GM18520 (cell line): ENCODE data around the gene ATP10B.

ENCODE experiments used
- ATAC-seq: cut with Tn5 transposase; IDR thresholded peaks from one replicate; pipeline ENCODE4 v1.9.1; 2021; ENCODE audit not compliant: unreplicated experiment

ATP10B gene

DNA sequence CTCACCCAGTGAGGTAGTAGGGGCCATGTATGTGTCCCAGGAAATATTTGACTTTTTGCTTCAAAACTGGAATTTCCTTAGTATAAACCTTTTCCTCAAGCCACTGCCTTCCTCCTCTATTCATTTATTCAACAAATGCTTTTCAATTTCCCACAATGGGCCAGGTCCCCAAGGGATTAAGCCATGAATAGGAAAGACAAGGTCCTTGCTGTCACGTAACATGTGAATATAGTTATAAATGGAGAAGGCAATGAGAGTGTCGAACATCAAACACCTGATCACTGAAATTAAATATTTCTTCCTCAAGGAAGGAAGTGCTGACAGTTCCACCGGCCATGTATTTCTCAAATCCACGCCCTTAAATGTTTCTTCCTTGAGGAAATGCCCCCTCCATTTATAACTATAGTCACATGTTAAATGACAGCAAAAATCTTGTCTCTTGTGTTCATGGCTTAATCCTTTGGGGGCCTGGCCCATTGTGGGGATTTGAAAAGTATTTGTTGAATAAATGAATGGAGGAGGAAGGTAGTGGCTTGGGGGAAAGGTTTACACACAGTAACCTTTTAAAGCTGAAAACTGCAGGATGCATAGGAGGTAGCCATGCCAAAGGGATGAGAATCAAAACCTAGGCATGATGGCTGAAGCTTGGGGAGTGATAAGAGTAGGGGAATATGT, 284.8 kb downstream of the ATP10B start:
- no peak for ATAC-seq

DNA sequence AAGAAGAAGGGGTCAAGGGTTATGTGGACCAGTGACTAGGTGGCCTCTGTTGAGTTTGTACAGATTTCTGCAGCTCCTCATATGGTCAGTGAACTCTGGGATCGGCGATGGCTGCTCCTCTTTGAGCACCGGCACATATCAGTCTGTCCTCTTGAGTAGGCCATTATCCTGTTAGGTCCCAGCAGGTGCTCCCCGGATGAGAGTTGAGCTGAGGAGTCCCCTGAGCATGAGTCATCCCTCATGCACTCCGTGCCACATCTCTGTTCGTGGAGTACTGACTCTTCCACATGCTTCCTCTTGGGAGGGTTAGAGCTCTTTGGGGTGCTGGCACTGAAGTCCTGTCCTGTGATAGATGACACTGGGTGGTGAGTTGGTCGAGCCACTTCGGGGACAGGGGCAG, 286.6 kb downstream of the ATP10B start:
- no peak for ATAC-seq

DNA sequence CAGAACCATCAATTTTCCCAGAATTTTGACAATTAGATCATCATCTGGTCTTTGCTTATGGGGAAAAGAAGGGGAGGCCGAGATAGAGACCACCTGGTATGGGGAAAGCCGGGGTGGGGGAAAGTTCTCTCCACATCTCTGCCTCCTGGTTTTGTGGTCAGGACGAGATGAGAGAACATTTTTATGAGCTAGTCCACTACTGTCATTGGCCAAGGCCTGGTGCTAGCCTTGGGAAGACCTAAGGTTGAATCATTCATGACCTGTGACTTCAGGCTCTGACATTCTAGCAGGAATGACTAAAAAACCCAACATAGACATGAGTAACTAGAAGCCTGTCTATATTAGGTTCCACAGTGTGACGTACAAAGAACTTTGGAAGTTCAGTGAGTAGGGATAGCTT, 295.2 kb downstream of the ATP10B start:
- no peak for ATAC-seq

DNA sequence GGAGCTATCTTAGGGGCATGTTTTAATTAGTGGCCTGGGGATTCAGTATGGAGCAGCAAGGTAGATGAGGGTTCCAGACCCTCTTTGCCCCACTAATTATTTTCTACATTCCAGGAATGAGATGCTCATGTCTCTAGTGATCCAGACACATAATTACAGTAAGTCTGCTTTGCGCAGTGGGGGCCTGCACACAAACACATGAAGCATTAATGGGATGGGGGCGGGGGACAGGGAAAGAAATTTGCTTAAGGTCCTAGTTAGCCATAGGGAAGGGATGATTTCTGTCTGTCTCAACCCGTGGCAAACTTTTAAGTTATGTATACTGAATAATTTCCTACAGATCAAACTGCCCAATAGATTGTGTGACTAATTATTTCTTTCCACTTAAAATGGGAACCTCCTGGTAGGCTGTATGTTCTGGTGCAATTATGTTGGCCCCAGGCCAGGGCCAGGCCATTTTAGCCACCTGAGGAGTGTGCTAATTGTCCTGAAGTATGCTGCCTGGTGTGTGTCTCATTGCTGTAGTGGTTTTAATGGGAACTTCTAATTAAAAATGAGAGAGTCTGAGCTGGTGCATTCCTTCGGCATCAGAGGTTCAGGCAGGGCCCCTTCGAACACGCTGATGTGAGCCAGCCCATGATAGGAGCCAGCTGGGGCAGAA, 295.9 kb downstream of the ATP10B start:
- ATAC-seq = no peak

DNA sequence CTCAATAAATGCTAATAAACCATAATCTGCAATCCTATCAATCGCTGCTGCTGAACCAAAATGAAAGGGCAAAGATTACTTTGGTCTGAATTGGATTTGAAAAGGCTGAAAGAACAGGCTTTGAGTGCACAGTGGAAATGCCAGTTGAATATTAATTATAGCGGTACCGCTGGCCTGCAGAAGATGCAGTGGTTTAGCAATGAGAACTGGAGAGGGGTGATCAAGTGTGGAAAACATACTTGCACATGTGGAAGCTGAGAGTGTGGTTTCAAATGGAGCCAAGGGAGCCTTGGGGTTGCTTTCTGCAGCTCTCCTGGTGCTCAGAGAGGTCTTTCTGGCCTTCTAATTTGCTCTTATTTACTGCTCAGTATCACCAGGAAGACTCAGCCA, 296.4 kb downstream of the ATP10B start:
- ATAC-seq = no peak

DNA sequence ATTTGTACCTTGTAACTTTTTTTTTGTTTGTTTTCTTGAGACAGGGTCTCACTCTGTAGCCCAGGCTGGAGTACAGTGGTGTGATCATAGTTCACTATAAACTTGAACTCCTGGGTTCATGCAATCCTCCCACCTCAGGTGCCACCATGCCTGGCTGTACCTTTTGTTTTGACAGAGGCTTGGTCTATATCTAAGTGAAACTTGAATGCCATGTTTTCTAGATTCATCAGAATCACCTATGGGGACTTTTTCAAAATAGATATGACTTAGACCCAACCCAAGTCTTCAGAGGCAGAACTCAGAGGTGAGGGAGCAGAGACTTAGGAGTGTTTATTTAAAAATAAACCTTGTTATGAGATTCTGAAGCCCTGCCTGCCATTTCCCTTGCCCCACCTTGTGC, 301.9 kb downstream of the ATP10B start:
- ATAC-seq = no peak

DNA sequence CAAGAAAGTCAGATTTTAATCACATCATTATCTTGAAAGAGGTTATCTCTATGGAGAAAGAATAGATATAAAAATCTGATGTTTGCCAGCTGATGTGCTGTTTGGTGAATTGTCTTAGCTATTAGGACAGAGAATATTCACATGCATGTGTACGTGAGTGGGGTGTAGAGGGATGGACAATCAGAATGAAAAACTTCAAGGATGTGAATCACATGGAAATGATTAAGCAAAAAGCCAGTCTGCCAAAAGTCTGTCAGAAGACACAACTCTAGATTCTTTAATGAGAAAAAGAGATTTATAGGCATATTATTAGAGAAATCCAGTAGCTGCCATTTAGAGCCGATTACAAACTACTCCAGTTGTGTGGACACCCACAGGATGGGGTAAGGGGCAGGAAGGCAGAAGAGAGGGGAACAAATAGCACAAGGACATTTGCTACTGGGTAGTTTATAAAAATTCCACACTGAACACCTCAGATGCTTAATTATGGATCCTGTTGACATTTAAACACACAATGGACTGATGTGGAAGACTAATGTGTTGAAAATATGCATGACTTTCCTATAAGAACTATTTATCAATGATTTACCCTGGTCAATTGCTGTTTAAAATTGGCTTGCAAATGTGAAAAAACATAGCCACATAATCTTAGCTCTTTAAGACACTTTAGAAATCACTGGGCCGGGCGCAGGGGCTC, 302.9 kb downstream of the ATP10B start:
- no peak for ATAC-seq

DNA sequence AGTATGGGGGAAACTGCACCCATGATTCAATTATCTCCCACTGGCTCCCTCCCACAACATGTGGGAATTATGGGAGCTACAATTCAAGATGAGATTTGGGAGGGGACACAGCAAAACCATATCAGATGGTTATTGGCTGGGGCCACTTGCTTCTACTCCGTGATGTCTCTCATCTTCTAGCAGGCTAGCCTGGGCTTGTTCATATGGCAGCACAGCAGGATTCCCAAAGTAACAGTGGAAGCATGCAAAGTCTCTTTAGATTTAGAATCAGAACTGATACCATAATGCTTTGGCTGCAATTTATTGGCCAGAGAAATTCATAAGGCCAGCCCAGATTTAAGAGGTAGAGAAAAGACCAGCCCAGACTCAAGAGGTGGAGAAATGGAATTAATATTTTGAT, 304.1 kb downstream of the ATP10B start:
- ATAC-seq = no peak

DNA sequence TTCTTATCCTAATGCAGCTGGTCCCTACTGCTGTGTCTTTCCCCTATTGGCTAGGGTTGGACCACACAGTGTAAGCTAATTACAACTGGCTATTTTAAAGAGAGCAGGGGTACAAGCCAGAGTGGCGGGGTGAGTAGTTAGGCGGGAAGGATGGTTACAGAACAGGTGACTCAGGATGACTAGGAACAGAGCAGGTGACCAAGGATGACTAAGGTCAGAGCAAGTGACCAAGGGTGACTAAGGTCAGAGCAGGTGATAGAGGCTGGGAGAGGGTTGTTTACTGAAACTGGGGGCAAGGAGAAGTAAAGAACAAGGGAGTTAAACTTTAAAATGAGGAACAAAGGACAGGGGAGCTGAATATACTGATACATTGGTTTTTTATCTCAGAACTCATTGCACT, 304.9 kb downstream of the ATP10B start:
- ATAC-seq = no peak

DNA sequence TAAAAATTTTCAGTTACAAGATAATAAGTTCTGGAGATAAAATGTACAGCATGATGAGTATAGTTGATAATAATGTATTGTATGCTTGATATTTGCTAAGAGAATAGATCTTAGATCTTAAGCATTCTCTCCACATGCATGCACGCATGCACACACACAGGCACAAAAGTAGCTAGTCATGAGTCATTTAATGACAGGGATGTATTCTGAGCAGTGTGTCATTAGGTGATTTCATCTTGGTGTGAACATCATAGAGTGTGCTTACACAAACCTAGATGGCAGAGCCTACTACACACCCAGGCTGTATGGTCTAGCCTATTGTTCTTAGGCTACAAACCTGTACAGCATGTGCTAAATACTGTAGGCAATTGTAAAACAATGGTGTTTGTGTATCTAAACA, 306.2 kb downstream of the ATP10B start:
- ATAC-seq = peak; percentile 46

DNA sequence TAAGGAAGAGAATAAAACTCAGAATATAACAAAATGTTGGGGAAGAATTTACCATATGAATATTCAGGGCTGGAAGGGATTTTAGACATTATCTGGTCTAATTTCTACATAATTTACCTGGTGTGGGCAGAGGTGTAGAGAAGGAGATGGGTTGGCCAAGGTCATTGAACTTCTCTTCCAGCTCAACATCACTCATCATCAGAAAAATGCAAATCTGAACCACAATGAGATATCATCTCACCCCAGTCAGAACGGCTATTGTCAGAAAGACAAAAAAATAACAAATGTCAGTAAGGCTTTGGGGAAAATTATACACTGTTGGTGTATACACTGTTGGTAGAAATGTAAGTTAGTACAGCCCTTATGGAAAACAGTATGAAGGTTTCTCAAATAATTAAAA, 308.6 kb downstream of the ATP10B start:
- no peak for ATAC-seq

DNA sequence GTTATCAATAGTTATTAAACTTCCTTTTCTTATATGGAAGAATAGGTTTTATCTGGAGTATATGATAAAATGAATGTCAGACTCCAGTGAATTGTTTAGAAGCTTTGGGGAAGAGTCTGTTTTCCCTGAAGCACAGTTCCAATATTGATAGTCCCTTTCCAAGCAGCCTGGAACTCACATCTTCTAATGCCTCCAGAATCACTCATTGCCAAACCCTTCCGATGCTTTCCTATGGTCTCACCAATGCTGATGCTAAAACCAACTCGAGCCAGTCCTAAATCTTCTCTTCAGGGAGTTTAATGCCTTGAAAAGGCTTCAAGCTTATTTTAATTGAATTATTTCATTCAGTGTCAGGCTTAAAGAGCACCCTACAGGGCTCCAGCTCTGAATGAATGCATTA, 309.2 kb downstream of the ATP10B start:
- ATAC-seq = no peak

DNA sequence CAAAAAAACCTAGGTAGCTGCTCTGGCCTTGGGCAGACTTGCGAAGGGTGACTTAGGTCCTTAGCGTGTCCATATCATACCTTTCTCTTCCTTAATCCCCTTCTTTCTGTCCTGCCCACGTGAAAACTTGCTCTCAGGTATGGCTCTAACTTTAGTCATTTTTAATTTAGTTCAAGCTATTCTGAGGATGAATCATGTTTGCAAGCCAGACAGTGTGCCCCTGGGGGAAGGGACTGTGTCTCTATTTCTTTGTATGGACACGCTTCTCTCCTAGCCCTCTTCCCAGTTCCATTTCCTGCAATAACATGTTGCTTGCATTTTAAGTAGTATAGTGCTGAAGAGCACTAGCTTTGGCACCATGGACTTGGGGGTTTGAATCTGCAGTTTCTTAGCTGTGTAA, 309.7 kb downstream of the ATP10B start:
- ATAC-seq = no peak

DNA sequence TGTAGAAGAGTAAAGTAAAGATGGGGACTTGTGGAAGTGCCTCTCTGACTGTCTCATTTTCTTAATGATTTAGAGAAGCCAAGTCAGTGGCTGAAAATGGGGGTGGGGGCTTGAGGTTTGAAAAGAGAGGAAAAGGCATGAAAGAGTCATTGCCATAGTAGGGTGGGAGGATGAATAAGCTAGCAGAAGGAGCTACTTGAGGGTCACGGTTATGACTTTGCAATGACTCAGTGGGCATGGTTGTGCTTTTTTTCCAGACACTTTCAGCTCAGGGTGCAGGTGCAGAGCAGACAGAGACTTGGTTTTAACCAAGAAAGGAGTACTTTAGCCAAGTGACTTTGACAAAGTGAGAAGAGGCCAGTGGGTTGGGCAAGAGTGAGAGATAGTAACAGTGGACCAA, 312.6 kb downstream of the ATP10B start:
- ATAC-seq = no peak

DNA sequence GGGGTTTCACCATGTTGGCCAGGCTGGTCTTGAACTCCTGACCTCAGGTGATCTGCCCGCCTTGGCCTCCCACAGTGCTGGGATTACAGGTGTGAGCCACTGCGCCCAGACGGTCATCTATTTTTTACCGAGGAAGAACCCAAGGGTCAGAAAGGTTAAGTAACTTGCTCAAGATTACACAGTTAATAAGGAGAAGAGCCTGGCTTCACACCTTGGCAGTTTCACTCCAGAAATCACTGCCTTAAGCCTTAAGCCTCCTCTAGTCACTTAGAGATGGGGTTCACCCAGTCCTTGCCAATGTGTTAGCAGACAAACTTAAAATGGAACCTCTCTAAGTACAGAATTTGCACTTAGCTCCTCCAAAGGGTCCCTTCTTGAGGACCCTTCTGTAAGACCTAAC, 314.1 kb downstream of the ATP10B start:
- ATAC-seq = peak; percentile 97

DNA sequence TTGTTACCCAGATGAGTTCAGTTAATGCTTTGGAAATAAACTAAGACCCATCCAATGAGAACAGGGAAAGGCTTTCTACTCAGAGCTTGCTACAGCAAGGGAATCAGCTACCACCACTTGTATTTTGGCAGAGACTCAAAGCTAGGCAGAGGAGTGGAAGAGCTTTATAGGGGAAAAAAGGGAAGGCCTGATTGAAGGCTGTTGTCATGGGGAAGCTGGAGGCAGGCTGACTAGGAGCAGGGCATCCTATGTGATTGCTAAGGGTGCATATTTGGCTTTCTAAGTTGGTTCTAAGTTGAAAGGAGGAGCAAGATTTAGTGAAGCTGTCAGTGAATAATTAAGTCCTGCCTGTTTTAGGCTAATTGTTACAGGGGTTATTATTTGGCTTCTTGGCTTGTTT, 314.9 kb downstream of the ATP10B start:
- no peak for ATAC-seq

DNA sequence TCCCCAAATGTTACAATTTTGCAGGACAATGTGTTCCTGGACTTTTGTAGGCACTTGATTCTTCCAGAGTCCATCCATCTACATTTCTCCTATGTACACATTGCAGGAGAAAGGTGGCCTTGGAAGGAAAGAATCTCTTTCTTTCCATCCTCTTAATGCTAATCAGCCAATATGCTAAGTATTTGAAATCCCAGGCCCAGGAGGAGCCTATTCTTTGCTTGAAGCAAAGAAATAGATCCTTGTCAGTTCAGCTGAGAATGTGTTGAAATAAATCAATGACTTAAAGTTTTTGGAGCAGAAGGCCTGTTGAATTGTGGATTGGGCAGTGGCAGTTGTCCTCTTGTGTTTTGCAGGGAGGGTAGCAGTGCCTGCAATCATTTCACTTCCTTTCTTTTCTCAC, 317.1 kb downstream of the ATP10B start:
- no peak for ATAC-seq

DNA sequence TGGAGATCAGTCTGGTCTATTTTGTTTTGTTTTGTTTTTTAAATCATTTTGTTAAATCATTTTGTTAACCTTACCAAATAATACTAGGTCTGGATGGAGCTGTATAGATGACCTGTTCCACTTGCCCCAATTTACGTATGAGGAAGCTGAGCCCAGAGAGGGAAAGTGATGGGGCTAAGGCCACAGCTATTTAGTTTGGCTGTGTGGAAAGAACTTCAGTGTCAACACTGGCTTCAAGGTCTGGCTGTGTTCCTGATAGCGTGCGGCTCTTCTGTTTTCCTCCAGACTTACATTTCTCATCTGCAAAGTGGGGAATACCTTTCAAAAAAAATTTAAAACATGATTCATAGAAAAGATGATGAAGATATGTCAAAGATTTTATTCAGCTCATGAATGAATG, 317.9 kb downstream of the ATP10B start:
- no peak for ATAC-seq

DNA sequence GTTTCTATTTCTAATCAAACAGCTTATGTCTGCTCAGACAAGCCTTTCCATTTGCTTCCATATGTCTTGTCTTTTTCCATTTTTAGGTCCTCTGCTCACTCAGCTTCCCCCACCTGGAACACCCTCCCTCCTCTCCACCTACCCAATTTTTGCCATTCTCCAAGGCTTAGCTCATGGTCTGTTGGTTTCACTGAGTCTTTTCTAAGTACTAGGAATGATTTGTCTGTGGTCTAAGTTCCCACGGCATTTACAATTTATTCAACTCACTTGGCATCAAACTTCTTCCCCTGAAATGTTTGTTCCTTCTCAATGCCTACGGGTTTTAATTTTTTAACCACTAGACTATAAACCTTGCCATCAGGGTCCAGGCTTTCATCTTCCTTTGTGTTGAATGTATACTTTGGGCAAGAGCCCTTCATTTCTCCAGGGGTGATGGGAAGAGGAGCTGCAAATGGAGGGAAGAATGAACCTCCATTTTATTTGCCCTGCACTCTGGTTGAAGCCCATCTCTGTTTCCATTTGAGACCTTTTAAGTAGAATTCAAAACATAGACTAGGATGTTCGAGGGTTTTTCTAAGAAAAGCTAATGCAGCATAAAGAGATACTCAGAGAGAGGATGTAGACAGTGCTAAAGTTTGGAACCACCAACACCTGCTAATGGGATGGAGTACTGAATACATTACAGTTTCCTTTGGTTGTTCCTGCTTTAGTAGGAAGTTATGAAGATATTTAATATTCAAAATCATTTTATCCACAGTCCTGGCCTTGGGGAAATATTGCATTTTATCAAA, 326.3 kb downstream of the ATP10B start:
- no peak for ATAC-seq

DNA sequence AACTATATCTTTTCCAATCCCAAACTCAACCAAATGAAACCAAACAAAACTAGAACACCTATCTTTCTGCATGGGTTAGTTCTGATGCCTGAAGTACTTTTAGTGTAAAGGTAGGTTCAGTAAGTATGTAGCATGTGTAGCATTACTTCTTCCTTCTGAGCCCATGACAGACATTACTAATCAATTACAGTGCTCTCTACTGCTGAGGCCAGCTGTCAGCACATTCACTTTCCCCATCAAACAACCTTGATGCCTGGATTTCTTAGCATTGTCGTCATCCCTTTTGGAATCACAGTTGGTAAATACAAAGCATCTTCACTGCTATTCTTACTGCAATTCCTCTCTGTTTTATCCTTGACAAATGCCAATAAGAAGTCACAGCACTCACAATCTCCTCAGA, 327.2 kb downstream of the ATP10B start:
- no peak for ATAC-seq

DNA sequence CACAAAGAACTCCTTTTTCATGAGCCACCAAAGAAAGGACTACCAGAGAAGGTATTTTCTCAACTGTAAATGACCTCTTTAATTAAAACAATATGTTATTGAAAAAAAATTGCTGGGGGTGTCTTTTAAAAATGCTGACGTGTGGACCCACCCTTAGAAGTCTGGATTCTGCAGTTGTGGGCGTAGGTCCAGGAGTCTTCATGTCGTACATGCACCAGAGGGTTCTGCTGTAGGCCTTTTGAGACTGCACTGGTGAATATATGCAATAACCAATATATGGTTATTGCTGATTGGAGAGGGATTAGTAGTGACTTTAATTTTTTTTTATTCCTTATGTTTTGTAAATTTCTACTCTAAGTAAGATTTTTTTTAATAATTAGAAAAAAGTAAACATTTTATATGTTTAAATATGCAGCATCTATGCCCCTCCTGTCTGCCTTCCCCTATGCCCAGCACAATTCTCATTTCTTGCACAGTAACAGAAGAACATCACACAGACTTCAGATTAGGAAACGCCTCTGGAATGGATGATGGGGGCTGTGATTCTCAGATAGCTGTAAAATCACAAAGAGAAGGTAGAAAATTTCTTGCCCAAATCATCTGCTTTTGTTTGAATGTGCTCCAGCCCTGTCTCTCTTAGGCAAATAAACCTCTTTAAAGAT, 328.4 kb downstream of the ATP10B start:
- no peak for ATAC-seq
